ENCODE measurements around the gene COL18A1. TPM values are rescaled to one million over a fixed set of nuclear protein-coding genes. Genes with fewer than 3 reads are reported as not detected.

The COL18A1 gene
- total RNA-seq, 1 experiment from 2014 or later, result 77.0 TPM

DNA sequence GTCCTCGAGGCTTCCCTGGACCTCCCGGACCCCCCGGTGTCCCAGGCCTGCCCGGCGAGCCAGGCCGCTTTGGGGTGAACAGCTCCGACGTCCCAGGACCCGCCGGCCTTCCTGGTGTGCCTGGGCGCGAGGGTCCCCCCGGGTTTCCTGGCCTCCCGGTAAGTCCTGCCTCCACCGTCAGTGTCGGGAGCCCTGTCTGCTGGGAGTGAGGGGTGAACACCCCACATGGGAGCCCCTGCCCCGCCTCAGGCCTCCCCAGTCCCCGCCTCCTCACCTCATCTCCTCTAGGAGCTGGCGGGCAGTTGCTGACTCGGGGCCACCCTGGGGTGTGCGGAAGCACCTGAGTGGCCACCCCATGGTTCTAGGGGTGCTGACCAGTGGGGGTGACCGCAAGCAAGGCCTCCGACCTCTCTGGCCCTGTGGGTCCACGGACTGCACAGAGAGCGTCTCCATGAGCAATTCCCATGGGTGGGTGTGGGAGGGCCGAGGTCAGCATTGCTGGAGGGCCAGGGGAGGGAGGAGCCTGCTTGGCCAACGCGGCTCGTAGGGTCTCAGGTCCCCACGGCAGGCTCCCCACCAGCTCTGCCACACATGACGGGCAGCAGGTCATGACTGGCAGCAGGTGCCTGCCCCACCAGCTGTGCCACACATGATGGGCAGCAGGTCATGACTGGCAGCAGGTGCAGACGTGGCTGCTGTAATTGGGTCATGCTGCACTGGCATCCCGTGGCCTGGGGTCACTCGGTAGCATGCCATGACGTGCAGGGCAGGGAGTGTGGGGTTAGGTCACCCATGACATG is 75.9 kb downstream of the COL18A1 start:
- H3K27me3 ChIP-seq (ENCODE audit: low read length), result no peaks in the 10 kb centered on the region
- DNase-seq (no peak), ATAC-seq (no peak)
- H2AFZ ChIP-seq (ENCODE audit: low read length), result no peak overlapping the region
- H3K4me1 ChIP-seq (ENCODE audit: insufficient read depth, low read length), result no peaks in the 10 kb centered on the region
- ChIA-PET CTCF (no interaction called here), POLR2A (ENCODE audit: unreplicated experiment) (no interaction called here)
- no TSS peak for BruUV-seq (replicated peaks)
- H4K20me1 ChIP-seq (ENCODE audit: low read length), result no peaks in the 10 kb centered on the region
- H3F3A ChIP-seq (ENCODE audit: low read length, unreplicated experiment), result no peaks in the 10 kb centered on the region
- H3K36me3 ChIP-seq (ENCODE audit: low read depth, low read length), result peaks cover 2% of the 10 kb centered on the region; the same call in 1 of the 2 replicates
- no peak overlapping the region for H3K4me2 ChIP-seq (ENCODE audit: low read length)
- no peak overlapping the region for H3K27ac ChIP-seq (ENCODE audit: low read length)
- H3K79me2 ChIP-seq (ENCODE audit: low read length), result no peaks in the 10 kb centered on the region
- H3K9ac ChIP-seq (ENCODE audit: low read length), result no peak overlapping the region
- H3K9me3 ChIP-seq (ENCODE audit: low read length), result no peaks in the 10 kb centered on the region
- H3K9me2 ChIP-seq (replicated peaks; ENCODE audit: low read length), result no peaks in the 10 kb centered on the region
- H3K4me3 ChIP-seq (ENCODE audit: low read length), result no peak overlapping the region
- no peak for TF ChIP-seq EZH2phosphoT487 (IDR thresholded peaks at IDR 0.05; ENCODE audit: borderline replicate concordance, low read length)
- TF ChIP-seq EZH2 (IDR thresholded peaks at IDR 0.05; ENCODE audit: low read length, unreplicated experiment), result no peak
- no peak for TF ChIP-seq CTCF (conservative IDR thresholded peaks at IDR 0.05; ENCODE audit: low read depth, low read length)
- intact Hi-C loops (cut with micrococcal nuclease), result no loop called here

DNA sequence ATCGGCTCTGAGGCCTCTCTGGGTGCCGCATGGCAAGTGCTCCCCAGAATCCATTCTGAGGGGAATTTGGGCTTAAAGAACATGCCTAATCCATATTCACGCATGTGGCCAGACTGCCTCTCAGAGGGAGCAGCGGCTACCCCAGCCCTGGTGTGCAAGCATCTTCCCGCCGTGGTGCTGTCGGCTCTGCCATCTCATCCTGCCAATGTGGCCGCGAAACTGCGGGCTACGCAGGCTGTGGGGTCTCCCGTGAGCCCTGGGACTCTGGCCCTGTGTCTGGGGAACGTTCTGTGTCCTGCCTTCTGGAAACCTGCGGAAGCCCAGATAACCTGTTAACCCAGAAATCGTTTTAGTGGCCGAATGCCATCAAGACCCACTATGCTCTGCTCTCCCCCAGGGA is 76.6 kb downstream of the COL18A1 start:
- no peaks in the 10 kb centered on the region for H3K9me3 ChIP-seq (ENCODE audit: low read length)
- no peaks in the 10 kb centered on the region for H3K27me3 ChIP-seq (ENCODE audit: low read length)
- ChIA-PET CTCF (no interaction called here), POLR2A (ENCODE audit: unreplicated experiment) (no interaction called here)
- TF ChIP-seq CTCF (conservative IDR thresholded peaks at IDR 0.05; ENCODE audit: low read depth, low read length) (no peak), EZH2 (IDR thresholded peaks at IDR 0.05; ENCODE audit: low read length, unreplicated experiment) (no peak), EZH2phosphoT487 (IDR thresholded peaks at IDR 0.05; ENCODE audit: borderline replicate concordance, low read length) (no peak)
- no peak overlapping the region for H3K27ac ChIP-seq (ENCODE audit: low read length)
- no peak overlapping the region for H3K4me2 ChIP-seq (ENCODE audit: low read length)
- BruUV-seq (replicated peaks), result no TSS peak
- peaks cover 2% of the 10 kb centered on the region; the same call in 1 of the 2 replicates for H3K36me3 ChIP-seq (ENCODE audit: low read depth, low read length)
- H3K4me1 ChIP-seq (ENCODE audit: insufficient read depth, low read length), result no peaks in the 10 kb centered on the region
- intact Hi-C loops (cut with micrococcal nuclease), result no loop called here
- no peak overlapping the region for H3K9ac ChIP-seq (ENCODE audit: low read length)
- H3K9me2 ChIP-seq (replicated peaks; ENCODE audit: low read length), result no peaks in the 10 kb centered on the region
- H3K79me2 ChIP-seq (ENCODE audit: low read length), result no peaks in the 10 kb centered on the region
- no peak overlapping the region for H3K4me3 ChIP-seq (ENCODE audit: low read length)
- no peak overlapping the region for H2AFZ ChIP-seq (ENCODE audit: low read length)
- DNase-seq, result no peak
- ATAC-seq, result no peak
- no peaks in the 10 kb centered on the region for H3F3A ChIP-seq (ENCODE audit: low read length, unreplicated experiment)
- H4K20me1 ChIP-seq (ENCODE audit: low read length), result no peaks in the 10 kb centered on the region
